CD4-positive, alpha-beta T cell treated with Interleukin-6 for 4 hours (primary cell): ENCODE data around the gene MXRA7.
"Not testable (repeated sequence)": the region's sequence is repeated elsewhere in the genome, so short reads cannot be mapped to it uniquely, and the experiment has no call there.

Experiments
- DNase-seq: peaks from one replicate; pipeline ENCODE4 v3.0.0-alpha.2; 2020; ENCODE audit warnings: mixed read lengths

Gene MXRA7, protein sequence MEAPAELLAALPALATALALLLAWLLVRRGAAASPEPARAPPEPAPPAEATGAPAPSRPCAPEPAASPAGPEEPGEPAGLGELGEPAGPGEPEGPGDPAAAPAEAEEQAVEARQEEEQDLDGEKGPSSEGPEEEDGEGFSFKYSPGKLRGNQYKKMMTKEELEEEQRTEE

DNA sequence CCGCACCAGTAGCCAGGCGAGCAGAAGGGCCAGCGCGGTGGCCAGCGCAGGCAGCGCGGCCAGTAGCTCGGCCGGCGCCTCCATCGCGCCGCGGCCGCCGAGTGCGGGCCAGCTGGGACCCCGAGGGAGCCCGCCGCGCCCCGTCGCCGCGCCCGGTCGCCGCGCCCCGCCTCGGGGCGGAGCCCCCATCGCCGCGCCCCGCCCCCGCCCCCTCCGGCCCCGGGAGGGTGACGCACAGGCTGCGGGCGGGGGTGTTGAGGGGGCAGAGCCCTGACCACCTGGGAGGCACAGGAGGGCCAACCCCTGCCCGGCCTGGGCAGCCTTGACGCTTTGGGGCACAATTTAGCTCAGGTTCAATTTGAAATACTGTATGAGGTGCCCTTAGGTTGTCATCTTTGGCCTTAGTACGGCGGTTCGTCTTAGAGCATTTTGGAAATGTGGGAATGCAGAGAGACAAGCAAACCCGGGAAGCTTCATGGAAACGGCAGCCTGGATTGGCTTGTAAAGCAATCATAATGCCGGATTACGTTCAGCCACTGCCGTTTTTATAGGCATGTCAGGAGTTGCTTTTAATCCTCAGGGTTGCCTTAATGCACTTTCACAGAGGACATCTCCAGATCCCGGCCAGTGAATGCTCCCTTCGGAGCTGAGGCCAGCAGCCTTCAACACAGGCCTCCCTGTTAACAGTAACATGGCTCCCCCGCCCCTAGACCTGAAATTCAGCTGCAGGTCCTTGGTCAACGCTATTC, at the start of gene MXRA7:
Gene MXRA7, minus strand, starts transcription at position 103 of the 749 bp plus-strand sequence. Its CDS starts 19 bp downstream, at position 84.
- peak; percentile 67 for DNase-seq

DNA sequence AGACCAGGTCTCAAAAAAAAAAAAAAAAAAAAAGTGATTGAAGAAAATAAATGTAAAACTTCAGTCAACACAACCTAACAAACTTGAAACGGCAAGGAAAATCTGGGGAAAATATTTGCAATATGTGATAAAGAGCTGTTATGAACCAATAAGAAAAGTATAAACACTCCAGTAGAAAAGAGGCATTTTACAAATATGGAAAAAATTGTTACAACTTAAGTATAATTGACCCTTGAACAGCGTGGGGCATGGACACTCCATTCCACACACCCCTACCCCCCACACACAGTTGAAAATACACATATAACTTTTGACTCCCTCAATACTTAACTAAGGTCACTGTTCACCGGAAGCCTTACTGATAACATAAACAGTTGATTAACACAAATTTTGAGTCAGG, 47.8 kb upstream of the MXRA7 start:
- no peak for DNase-seq

DNA sequence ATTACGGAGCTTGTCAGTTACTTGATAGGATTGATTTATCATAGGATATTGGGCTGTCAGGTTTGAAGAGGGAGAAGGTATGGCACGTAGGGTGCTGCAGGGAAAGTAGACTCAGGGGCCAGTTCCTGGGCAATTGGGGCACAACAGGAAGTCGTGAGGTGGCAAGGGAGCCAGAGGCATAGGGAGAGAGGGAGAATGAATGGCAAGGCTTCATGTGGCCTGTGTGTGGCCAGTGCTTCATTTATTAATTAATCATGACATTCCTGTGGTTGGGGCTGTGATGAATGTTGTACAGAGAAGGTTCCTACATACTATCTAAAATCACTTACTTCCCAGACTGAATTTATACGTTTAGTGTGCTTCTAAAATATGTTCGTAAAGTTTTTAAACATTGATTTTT, 46.5 kb upstream of the MXRA7 start:
- no peak for DNase-seq

DNA sequence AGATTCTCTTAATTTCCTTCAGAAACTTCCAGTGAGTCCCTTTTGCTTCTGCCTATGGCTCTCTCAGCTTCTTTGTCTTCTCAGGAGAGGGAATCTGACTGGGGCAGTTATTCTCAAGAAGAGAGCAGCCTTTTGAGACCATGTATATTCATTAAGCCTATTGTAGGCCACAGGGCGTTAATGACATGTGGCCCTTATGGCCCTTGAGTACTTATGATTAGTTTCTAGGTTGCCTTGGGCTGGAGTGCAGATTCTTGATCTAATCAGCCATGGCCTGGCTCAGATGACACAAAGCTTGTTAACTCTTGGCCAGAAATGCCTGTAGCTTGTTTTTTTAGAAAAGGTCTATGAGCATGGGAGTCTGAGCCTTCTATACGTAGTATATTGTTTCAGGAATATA, 44.5 kb upstream of the MXRA7 start:
- no peak for DNase-seq

DNA sequence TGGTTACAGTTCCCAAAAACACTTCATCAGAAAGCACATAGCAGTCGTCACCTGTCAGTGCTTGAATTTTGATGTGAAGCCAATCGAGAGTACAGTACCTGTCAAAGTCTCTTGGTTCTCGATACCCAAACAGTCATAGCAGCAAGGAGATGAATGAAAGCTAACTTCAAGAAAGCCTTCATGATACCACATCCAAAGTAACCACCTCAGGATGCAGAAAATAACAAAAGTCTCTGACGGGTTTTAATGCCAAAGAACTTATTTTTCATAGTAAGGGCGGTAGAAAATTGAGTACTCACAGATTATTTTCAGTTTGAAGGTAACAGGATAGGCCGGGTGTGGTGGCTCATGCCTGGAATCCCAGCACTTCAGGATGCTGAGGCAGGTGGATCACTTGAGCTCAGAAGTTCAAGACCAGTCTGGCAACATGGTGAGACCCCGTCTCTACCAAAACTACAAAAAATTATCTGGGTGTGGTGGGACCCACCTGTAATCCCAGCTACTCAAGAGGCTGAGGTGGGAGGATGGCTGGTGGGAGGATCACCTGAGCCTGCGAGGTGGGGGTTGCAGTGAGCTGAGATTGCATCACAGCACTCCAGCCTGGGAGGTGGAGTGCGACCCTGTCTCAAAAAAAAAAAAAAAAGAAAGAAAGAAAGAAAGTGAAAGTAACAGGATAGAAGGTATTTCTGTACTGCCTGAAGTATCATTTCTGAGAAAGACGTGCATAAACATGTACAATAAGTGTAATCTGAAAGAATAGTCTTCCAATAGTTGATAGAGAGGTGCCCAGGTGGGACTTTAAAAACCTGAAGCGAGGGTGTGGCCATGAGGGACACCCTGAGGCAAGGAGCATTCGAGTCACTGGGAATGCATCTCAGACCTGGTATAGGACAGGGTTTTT, 42.5 kb upstream of the MXRA7 start:
- DNase-seq, result peak; percentile 35

DNA sequence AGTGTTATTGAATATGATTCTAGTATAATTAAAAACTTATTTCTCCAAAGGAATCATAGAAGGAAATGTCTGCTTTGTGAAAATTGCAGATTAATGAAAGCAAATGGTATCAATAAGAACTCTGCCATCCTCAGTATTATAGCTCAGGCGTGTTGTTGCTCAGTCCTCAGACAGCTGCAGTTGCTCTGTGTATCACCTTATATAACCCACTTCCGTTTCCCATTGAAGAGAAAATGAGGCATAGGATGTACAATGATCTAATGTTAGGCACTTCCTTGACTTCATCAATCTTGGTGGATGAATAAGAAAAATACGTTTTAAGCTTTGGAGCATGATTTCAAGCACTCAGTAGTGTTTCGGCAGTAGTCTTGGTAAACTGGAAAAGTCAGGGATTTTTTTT, 41.2 kb upstream of the MXRA7 start:
- peak; percentile 19 for DNase-seq

DNA sequence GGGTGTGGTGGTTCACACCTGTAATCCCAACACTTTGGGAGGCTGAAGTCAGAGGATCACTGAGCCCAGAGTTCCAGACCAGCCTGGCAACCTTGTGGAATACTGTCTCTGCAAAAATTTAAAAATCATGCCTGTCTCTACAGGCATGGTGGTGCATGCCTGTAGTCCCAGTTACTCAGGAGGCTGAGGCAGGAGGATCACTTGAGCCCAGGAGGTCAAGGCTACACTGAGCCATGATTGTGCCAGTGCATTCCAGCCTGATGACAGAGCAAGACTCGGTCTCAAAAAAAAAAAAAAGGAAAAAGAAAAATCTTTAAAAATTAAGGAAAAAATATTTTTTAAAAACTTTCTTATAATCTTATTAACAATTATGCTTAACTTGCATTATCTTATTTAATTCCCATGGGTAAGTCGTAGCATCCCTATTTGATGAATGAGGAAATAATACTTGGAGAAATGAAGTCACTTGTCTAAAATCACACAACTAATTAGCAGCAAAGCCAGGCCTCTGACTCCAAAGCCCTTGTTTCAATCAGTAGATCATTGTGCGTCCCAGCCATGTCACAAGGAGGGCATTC, 40.7 kb upstream of the MXRA7 start:
- DNase-seq, result no peak

DNA sequence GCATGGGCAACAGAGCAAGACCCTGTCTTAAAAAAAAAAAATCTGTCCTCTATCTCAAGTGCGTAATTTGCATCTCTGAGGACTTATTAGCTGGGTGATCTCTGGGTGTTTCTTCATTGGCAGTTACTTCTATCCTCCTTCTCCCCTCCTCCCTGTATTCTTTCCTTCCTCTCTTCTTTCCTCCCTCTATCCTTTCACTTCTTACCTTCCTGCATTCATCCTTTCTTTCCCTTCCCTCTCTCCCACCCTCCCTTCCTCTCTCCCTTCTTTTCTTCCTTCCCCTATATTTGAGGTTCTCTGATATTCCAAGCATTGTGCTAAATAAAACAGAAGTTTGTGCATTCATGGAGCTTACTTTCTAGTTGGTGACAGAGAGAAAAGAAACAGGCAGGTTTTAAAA, 37.9 kb upstream of the MXRA7 start:
- DNase-seq, result no peak

DNA sequence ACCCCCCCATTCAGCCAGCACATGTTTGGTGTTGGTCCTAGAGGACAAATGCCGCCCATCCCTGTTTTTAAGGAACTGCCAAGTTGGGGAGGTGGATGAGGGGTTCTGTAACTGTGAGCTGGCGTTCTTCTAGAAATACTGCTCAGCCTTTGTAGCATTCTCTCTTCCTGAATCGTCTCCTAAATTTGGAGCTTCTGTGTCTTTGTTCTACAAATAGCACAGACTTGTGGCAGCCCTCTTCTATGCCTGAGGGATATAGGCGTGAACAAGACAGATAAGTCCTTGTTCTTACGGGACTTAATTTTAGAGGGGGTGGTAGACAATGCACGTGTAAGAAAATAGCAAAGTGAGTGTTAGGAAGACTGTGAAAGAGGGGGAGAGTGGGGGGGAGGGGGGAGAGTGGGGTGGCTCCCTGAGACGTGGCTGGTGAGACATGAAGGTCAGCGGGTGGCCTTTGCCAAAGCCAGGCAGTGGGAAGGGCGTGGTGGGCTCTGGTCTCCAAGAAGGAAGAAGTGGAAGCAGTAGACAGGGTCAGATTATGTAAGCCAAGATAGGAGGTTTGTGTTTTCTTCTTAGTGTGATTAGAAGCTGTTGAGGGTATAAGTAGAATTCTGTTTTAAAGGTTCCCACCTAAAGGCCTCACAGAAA, 37.1 kb upstream of the MXRA7 start:
- DNase-seq, result no peak

DNA sequence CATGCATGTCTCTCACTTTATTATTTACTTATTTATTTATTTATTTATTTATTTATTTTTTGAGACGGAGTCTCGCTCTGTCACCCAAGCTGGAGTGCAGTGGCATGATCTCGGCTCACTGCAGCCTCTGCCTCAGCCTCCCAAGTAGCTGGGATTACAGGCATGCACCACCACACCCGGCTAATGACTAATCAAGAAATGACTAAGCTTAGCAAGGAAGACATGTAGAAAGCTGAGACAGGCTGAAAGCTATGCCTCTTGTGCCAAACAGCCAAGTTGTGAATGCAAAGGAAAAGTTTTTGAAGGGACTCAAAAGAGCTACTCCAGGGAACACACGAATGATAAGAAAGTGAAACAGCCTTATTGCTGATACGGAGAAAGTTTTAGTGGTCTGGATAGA, 35.0 kb upstream of the MXRA7 start:
- not testable (repeated sequence) for DNase-seq

DNA sequence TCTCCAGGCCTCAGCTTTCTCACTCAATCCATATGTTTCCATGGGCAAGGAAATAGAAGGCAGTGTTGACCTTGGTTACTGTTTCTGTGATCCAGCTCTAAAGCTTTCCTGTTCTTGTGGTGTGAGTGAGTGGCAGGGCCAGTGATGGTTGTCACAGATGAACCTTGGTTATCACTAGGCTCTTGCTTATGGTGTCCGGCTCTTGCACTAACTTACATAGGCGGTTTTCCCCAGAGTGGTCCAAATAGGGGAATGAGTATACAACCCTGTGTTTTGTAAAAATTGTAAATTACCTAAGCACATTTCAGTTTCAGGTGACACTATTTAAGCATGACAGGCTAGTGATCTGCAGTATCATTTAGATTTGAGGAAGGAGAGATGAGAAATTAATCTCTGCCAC, 34.0 kb upstream of the MXRA7 start:
- no peak for DNase-seq

DNA sequence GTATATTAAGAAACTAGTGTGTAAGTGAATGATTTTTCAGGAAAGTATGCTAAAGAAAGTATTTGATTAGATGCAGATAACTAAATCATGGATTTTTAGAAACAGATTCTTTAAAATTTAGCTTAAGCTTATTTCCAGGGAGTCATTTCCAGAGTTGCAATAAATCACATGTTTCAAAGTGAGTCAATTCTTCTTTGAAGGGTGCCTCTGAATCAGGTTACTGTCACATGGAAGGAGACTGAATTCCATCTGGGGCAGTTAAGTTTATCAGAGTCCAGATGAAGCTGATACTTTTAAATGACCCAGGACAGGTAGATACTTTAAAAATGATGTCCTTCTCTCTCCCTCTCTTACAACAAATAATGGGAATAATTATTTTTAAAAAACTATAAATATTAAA, 32.2 kb upstream of the MXRA7 start:
- no peak for DNase-seq

DNA sequence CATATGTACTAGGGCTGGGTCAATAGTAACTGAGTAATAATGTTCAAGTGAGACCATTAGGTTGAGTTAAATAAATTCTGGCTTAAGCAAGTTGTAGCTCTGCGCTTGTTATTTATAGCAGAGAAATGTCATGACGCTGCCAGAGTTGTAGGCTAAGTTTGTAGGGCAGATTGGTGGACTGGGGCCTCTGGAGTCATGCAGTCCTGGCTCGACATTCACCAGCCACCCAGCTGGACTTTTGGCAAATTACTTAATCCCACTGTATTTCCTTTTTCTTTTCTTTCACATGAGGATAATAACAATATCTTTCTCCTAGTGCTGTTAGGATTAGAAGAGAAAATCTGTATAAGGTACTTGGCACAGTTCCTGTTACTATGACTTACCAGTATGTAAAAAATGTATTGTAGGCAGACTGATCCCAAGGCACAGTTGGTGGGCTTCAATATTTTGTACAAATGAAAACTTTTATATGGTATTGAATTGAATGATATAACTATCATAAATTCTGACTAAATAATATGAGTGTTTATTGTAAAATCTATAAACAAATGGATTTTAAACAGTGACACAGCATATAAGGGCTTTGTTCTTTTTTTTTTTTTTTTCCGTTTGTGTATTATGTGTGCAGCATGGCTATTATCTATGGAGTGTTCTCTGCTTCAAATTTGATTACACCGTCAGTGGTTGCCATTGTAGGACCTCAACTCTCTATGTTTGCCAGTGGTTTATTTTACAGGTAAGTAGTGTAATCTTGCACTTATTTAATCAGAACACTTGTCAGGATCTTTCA, 29.8 kb upstream of the MXRA7 start:
- DNase-seq, result no peak

DNA sequence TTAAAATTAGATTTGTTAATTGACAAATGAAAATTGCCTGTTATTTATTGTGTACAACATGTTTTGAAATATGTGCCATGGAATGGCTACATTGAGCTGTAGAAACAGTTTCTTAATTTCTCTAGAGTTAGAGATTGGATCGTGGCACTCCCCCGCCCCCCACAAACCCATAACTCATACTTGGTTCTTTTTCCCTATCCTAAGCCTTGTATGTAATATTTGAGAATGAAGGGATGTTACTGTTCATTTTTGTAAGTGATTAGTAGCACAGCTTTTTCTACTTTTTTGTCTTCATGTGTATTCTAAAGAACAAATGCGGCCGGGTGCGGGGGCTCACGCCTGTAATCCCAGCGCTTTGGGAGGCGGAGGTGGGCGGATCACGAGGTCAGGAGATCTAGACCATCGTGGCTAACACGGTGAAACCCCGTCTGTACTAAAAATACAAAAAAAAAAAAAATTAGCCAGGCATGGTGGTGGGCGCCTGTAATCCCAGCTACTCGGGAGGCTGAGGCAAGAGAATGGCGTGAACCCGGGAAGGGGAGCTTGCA, 28.9 kb upstream of the MXRA7 start:
- DNase-seq, result not testable (repeated sequence)

DNA sequence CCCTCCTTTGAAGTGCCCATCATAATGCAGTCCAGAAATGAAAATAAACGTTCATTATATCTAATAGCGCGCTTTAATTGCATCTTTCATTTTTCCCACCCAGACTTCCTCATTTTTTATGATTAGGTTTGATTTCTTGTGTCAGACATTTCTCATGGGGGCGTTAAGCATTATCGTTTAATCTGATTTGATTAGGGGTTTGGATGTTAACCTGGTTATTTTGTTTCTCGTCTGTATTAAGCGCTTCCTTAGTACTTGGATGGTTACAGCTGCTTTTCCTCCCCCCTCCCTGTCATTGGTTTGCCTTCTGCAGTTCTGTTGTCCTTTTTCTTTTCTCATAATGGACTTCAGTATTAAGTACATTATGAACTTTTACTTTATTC, 27.7 kb upstream of the MXRA7 start:
- DNase-seq, result no peak

DNA sequence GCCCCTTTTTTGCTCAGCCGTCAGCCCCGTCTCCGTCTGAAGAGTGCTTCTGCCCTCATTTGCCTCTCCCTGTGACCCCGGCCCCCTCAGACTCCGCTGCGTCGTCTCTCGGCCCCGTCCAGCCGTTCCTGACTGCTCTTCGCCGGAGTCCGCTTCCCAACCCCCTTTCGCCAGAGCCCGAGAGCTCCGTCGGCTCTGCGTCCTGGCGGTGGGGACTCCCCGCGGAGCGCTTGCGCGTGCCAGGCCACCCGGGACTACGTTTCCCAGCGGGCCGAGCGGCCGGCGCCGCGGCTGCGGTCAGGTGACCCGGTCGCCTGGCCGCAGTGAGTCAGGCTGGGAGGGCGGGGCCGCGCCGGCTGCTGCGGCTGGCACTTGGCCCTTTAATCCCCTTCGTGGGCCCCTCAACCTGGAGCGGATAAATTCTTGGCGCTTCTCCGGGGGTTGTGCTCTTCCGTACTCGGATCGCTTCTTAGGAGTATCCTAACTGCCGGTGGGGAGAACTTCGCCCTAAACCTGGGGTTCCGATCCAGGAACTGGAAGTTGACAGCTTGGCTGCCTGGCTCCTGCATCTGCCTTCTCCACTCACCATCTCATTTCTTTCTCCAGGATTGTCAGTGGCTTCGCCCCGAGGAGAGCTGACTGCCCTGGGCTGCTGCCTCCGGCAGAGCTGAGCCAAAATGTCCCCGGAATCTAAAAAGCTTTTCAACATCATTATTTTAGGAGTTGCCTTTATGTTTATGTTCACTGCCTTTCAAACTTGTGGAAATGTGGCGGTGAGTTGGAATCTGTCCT, 27.1 kb upstream of the MXRA7 start, which contains the start of gene MFSD11:
Gene MFSD11, plus strand, starts transcription at position 444 of the 792 bp plus-strand sequence. Its CDS starts 234 bp downstream, at position 678.
- peak; percentile 93 for DNase-seq

DNA sequence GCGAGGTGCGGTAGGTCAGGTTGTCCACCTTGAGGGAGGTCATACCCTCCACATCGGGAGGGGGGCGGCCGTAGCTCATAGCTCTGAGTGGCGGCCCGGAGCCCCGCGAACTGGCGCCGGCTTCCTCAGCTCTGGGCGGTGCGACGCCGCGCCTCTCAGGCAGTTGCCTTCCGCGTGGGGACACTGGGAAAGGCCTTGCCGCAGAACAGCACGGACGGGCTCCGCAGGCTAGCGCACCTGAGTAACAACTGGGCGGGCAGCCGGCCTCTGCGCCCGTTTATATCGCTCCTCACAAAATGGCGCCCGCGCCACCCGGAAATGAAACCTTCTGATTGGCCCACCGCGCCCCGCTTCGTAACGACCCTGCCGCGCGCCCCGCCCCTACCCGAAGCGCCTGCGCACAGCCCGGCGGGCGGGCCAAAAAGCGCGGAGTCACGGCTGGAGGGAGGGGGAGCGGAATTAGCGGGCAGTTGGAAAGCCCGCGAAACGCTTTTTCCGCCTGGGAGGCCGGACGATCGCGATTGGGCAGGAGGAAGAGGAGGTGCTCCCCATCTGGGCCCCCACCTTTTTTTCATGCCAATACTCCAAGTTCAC, 26.4 kb upstream of the MXRA7 start, which contains the start of gene SRSF2:
Gene SRSF2, minus strand, starts transcription at position 250 of the 594 bp plus-strand sequence. Its CDS starts 171 bp downstream, at position 79.
- peak; percentile 97 for DNase-seq

DNA sequence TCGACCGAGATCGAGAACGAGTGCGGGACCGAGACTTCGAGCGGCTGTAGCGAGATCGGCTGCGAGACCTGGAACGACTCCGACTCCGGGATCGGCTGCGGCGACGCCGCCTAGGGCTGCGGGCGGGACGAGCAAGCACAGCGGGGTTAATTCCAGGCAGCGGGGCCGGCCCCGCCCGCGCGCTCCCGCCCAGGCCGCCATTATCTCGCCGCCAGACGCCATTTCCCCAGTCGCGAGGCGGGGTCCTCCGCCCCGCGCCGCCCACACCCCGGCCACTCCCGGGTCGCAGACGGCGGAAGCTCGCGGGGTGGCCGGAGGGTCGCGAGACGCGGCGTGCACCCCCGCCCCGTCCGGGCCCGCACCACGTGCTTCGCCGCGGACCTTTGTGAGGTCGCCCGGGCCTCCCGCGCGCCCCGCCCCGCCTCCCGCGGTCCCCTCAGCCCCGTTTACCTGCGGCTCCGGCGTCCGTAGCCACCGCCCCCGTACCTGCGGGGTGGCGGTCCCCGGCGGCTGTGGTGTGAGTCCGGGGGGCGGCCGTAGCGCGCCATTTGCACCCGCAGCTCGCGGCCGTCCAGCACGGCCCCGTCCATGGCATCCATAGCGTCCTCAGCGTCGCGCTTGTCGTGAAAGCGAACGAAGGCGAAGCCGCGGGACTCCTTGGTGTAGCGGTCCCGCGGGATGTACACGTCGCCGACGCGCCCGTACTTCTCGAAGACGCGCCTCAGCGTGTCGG, 25.8 kb upstream of the MXRA7 start:
- peak; percentile 79 for DNase-seq
